ENCODE measurements around the gene PRDM15.

Gene PRDM15

GRCh38 chr21:41926117-41926806 is 47.1 kb upstream of the PRDM15 start:
- Histone ChIP-seq H3K27me3 (ENCODE audit: insufficient read depth, low read depth, severe bottlenecking) (no peaks in the 10 kb centered on the region), H3K4me3 (ENCODE audit: low read depth, low read length) (no peak overlapping the region), H3K36me3 (peaks cover 11% of the 10 kb centered on the region), H3K9me3 (ENCODE audit: severe bottlenecking) (no peaks in the 10 kb centered on the region), H3K27ac (peak overlapping the region; percentile 4)
- no peak for DNase-seq
- no peak for TF ChIP-seq CTCF (IDR thresholded peaks at IDR 0.05; ENCODE audit: low read depth, low read length)

GRCh38 chr21:41925767-41926116 is 46.6 kb upstream of the PRDM15 start:
- no peak for TF ChIP-seq CTCF (IDR thresholded peaks at IDR 0.05; ENCODE audit: low read depth, low read length)
- Histone ChIP-seq H3K4me3 (ENCODE audit: low read depth, low read length) (no peak overlapping the region), H3K36me3 (peaks cover 11% of the 10 kb centered on the region), H3K27me3 (ENCODE audit: insufficient read depth, low read depth, severe bottlenecking) (no peaks in the 10 kb centered on the region), H3K27ac (peak overlapping the region; percentile 4), H3K9me3 (ENCODE audit: severe bottlenecking) (no peaks in the 10 kb centered on the region)
- no peak for DNase-seq

GRCh38 chr21:41924368-41924754 is 45.2 kb upstream of the PRDM15 start:
- H3K27ac ChIP-seq = no peak overlapping the region
- H3K4me3 ChIP-seq (ENCODE audit: low read depth, low read length) = no peak overlapping the region
- TF ChIP-seq CTCF (IDR thresholded peaks at IDR 0.05; ENCODE audit: low read depth, low read length) = no peak
- no peaks in the 10 kb centered on the region for H3K9me3 ChIP-seq (ENCODE audit: severe bottlenecking)
- no peak for DNase-seq
- no peaks in the 10 kb centered on the region for H3K27me3 ChIP-seq (ENCODE audit: insufficient read depth, low read depth, severe bottlenecking)
- peaks cover 11% of the 10 kb centered on the region for H3K36me3 ChIP-seq

- no peak for TF ChIP-seq CTCF (IDR thresholded peaks at IDR 0.05; ENCODE audit: low read depth, low read length)
- Histone ChIP-seq H3K4me3 (ENCODE audit: low read depth, low read length) (no peak overlapping the region), H3K36me3 (peaks cover 16% of the 10 kb centered on the region), H3K9me3 (ENCODE audit: severe bottlenecking) (no peaks in the 10 kb centered on the region), H3K27me3 (ENCODE audit: insufficient read depth, low read depth, severe bottlenecking) (no peaks in the 10 kb centered on the region), H3K27ac (no peak overlapping the region)
- DNase-seq = no peak
These were observed 44.7 kb upstream of the PRDM15 start for GRCh38 chr21:41923631-41924367.

- peaks cover 19% of the 10 kb centered on the region for H3K36me3 ChIP-seq
- H3K27ac ChIP-seq = no peak overlapping the region
- TF ChIP-seq CTCF (IDR thresholded peaks at IDR 0.05; ENCODE audit: low read depth, low read length) = no peak
- no peaks in the 10 kb centered on the region for H3K27me3 ChIP-seq (ENCODE audit: insufficient read depth, low read depth, severe bottlenecking)
- no peak overlapping the region for H3K4me3 ChIP-seq (ENCODE audit: low read depth, low read length)
- no peaks in the 10 kb centered on the region for H3K9me3 ChIP-seq (ENCODE audit: severe bottlenecking)
- no peak for DNase-seq
These were observed 44.0 kb upstream of the PRDM15 start for GRCh38 chr21:41923186-41923585.
